Central memory CD4-positive, alpha-beta T cell (primary cell): ENCODE data around the gene ECM1.

ENCODE experiments used
- DNase-seq: peaks from one replicate; pipeline ENCODE4 v3.0.0; 2022

ECM1 gene

DNA sequence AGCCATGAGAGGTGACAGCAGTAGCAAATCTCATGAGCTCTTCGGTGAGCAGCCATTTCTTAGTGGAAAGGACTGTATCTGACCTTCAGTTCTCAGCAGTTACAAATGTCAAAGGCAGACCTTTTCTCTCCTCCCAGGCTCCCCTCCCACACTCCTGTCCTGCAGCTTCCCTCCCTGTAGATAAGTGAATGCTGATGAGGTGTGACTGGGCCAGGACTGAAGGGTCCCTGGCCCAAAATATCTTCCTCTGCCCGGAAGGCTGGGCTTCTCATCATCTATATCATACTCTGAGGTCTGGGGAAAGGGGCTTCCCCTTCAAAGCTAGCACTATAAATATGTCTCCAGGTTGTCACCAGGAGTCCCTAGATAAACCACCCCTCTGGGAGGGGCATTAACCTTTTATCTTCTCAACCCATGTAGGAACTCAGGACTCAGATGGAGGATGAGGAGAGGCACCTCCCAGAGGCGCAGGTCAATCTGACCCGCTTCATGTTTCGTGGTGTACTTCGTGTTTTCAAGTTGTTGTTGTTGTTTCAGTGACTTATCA lies 37.6 kb downstream of the ECM1 start:
- DNase-seq = no peak

DNA sequence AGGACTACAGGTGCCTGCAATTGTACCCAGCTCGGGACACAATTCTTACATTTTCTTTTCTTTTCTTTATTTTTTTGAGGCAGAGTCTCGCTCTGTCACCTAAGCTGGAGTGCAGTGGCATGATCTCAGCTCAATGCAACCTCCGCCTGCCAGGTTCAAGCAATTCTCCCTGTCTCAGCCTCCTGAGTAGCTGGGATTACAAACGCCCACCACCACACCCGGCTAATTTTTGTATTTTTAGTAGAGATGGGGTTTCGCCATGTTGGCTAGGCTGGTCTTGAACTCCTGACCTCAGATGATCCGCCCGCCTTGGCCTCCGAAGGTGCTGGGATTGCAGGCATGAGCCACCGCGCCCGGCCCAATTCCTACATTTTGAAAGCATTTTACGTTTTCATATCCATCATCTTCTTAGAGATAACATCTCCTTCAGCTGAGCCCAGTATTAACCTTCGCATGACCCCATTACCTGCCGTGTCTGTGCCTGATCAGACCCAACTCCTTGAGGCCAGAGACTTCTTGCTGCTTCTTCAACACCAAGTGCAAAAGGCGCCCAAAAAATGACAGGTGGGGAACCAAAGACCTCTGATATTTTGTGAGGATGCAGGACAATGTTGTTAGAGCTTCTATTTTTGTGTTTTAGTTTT lies 38.5 kb downstream of the ECM1 start:
- no peak for DNase-seq

DNA sequence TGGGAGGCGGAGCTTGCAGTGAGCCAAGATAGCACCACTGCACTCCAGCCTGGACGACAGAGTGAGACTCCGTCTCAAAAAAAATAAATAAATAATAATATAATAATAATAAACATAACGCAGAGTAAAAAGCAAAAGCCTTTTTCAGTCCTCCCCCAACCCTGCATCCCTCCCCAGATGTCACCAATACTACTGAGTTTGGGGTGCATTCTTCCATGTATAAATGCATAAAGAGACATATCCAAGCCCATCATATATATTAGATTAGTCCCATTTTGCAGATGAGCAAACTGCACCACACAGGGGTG lies 40.4 kb downstream of the ECM1 start:
- no peak for DNase-seq

DNA sequence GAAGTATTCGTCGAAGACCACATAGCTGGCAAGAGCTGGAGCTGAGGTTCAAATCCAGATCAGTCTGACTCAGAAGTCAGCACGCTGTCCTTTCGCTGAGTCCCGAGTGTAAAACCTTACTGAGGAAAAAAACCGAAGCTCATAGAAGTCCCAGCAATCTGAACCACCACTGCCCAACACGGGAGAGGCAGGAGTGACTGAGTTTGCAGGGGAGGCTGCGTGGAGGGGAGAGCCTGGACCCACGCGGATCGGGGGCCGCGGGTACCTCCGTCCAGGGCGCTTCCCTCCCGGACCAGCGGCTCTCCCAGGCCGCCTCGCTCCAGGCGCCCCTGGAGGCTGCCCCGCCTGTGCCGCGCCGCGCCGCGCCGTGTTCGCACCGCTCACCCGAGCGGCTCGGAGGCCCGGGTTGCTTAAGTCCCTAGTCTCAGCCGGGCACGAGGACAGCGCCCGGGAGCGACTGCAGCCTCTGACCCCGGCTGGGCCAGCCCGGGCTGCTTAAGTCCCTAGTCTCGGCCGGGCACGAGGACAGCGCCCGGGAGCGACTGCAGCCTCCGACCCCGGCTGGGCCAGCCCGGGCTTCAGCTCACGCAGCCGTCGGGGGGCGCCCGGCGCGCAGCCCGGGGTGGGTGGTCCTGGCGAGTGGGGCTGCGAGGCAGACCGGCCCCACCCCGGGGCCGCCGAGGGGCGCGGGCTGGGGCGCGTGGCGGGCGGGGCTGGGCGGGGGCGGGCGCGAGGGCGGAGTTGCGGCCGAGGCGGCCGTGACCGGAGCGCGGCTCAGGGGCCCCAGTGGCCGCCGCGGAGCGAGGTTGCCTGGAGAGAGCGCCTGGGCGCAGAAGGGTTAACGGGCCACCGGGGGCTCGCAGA lies 41.0 kb downstream of the ECM1 start, which contains the start of gene ADAMTSL4:
TSS of gene ADAMTSL4 (plus strand) at position 777 of the 864 bp plus-strand sequence. CDS start 2,881 bp downstream, outside the sequence.
- no peak for DNase-seq

DNA sequence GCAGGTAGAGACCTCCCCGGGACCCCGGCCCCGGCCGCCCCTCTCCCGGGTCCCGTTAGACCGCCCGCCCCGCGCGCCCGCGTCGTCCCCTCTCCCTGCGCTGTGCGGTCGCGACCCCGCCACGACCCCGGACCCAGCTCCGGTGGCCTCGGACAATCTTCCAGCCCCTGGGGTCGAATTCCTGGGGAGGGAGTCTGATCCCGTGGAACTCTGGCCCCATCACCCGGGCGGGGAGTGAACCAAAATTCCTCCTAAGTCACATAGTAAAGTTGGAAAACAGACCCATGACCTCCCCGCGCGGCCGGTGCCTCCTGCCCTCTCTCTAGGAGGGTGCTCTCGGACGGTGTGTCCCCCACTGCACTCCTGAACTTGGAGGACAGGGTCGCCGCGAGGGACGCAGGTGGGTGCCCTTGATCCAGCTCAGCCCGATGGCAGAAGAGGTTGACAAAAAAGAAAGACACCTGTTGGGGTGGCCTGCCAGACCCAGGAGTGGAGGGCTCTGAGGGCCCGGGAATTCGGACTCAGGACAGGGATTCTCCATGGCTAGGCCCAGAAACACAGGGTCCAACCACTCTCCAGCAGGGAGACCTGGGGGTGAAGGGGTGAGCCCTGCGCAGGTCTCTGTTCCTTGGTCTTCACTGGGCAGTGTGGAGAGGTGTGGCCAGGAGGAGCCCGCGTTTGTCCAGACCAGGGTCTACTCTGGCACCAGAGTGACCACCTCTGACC lies 41.8 kb downstream of the ECM1 start:
- no peak for DNase-seq

DNA sequence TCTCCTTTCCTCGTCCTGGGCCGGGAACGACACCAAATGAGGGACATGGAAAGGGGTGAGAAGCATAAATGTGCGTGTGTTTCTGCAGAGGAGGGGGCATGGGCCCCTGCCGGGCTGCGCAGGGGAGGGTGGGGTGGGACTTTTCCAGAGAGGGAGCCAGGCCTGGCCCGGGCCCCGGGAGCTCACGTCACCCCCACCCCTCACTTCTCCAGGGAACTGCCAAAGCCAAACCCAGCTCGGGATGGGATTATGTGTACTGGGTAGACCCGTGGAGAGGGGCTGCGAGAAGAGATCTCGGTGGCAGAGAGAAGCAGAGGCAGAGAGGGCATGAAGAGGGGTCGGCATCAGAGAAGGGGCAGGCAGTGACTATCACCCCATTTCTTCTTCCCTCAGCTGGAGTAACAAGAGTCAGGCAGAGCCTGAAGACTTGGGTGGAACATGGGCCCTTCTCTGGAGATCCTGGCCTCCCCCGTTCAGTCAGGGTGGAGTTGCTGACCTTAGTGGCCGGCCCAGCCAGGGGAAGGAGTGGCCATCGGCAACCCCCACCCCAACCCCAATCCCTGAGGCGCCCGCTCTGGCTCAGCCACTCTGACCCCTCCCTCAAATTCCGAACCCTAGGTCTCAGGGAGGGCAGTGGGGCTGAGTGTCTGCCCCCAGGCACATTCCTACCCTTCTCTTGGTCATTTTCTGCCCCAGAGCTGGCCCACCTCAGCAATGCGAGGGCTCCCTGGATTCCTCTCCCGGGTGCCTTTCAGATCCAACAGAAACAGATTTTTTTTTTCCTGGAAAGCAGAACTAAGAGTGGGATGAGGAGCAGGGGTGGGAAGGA lies 42.5 kb downstream of the ECM1 start:
- DNase-seq = no peak

DNA sequence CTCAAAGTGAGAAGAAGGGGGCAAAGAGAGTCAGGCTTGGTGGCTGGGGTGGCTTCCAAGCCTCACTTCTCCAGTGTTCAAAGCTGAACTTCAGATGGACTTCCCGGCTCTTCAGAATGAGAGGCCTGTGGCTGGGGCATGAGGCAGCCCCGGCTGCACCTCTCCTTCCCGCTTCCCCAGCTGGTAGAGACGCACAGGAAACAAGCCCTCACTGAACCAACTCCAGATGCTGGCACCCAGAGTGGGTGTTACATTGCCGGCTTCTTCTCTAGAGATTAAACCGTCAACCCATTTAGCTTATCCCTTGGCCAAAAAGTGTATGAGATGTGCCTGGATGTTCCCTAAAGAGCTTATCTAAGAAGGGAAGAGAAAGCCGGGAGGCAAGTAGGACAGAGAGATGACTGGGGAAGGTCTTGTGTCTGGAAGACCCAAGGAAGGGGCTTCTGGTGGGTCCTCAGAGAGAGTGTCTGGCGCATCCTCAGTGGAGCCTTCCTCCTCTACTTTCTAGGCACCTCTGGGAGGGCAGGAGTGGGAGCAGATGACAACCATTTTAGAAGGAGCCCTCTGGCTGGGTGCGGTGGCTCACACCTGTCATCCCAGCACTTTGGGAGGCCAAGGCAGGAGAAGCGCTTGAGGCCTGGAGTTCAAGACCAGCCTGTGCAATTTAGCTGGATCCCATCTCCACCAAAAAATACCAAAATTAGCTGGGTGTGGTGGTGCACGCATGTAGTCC lies 43.3 kb downstream of the ECM1 start:
- no peak for DNase-seq

DNA sequence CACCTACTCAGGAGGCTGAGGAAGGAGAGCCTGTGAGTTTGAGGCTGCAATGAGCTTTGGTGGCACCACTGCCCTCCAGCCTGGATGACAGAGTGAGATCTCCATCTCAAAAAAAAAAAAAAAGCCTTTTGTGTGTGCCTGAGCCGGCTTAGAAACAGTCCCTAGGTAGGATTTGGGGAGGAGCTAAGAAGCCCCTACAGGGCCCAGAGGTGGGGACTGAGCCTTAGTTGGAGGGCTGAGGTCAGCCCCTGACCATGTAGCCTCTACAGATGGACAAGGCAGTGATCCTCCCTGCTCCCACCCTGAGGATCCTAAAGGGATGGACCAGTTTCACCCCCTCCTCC lies 43.8 kb downstream of the ECM1 start:
- no peak for DNase-seq

DNA sequence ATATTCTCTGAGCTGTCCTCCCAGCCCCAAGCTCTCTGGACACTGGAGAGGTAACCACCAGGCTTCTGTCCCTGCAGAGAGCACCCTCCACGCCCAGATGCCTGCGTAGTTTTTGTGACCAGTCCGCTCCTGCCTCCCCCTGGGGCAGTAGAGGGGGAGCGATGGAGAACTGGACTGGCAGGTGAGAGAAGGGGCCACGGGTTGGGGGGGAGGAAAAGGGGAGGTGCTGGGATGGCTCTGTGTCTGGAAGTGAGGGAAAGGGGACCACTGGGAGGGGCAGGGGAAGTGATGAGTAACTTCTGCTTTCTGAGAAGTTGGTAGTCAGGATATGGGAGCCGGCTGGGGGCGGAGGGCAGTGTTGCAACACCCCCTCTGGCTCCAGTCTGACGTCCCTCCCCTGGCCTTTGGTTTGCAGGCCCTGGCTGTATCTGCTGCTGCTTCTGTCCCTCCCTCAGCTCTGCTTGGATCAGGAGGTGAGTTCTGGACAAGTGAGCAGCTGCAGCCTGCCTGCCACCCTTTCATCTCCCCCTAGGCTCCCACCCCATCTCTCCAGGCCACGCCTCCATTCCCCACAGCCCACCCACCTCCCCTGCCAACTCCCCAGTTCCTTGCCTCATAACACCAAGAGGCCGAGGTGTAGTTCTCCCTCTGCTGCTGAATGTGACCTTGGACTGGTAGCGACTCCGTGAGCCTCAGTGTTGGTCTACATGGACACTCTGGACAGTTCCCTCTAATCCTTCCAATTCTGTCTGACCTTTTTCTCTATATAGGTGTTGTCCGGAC lies 44.4 kb downstream of the ECM1 start:
- no peak for DNase-seq

DNA sequence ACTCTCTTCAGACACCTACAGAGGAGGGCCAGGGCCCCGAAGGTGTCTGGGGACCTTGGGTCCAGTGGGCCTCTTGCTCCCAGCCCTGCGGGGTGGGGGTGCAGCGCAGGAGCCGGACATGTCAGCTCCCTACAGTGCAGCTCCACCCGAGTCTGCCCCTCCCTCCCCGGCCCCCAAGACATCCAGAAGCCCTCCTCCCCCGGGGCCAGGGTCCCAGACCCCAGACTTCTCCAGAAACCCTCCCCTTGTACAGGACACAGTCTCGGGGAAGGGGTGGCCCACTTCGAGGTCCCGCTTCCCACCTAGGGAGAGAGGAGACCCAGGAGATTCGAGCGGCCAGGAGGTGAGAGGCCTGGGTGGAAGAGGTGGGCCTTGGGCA lies 45.0 kb downstream of the ECM1 start:
- no peak for DNase-seq

DNA sequence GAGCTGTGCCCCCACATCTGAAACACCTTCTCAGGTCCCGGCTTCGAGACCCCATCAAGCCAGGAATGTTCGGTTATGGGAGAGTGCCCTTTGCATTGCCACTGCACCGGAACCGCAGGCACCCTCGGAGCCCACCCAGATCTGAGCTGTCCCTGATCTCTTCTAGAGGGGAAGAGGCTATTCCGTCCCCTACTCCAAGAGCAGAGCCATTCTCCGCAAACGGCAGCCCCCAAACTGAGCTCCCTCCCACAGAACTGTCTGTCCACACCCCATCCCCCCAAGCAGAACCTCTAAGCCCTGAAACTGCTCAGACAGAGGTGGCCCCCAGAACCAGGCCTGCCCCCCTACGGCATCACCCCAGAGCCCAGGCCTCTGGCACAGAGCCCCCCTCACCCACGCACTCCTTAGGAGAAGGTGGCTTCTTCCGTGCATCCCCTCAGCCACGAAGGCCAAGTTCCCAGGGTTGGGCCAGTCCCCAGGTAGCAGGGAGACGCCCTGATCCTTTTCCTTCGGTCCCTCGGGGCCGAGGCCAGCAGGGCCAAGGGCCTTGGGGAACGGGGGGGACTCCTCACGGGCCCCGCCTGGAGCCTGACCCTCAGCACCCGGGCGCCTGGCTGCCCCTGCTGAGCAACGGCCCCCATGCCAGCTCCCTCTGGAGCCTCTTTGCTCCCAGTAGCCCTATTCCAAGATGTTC lies 45.6 kb downstream of the ECM1 start:
- no peak for DNase-seq

DNA sequence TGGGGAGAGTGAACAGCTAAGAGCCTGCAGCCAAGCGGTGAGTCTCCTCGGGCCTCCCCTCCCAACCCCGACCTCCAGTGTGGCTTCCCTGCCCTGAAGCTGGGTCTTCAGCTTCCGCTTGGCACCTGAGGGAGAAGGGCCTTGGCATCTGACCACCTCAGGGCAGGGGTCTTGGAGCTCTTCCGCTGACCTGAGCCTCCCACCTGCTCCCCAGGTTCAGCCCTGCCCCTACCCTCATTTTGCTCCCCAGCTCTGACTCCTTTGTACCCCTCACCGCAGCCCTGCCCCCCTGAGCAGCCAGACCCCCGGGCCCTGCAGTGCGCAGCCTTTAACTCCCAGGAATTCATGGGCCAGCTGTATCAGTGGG lies 46.2 kb downstream of the ECM1 start:
- DNase-seq = no peak

DNA sequence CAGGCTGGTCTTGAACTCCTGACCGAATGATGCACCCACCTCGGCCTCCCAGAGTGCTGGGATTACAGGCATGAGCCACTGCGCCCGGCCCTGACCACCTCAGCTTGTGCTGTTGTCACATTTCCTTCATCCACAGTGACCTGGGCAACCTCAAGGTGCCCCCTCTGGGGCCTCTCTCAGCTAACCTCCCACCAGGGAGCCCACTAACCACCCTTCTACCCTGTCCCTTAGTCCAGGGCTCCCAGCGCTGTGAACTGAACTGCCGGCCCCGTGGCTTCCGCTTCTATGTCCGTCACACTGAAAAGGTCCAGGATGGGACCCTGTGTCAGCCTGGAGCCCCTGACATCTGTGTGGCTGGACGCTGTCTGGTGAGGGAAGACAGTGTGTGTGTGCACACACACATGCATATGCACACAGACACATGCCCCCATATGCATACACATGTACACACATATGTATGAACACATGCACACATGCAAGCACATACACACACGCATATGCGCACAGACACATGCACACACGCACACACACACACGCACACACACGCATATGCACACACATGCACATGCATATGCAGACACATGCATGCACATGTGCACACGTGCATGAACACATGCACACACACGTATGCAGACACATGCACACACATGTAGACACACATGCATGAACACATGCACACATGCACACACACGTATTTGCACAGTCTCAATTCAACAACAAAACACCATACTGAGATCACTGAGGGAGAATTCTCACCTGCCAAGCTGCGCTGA lies 47.5 kb downstream of the ECM1 start:
- no peak for DNase-seq

DNA sequence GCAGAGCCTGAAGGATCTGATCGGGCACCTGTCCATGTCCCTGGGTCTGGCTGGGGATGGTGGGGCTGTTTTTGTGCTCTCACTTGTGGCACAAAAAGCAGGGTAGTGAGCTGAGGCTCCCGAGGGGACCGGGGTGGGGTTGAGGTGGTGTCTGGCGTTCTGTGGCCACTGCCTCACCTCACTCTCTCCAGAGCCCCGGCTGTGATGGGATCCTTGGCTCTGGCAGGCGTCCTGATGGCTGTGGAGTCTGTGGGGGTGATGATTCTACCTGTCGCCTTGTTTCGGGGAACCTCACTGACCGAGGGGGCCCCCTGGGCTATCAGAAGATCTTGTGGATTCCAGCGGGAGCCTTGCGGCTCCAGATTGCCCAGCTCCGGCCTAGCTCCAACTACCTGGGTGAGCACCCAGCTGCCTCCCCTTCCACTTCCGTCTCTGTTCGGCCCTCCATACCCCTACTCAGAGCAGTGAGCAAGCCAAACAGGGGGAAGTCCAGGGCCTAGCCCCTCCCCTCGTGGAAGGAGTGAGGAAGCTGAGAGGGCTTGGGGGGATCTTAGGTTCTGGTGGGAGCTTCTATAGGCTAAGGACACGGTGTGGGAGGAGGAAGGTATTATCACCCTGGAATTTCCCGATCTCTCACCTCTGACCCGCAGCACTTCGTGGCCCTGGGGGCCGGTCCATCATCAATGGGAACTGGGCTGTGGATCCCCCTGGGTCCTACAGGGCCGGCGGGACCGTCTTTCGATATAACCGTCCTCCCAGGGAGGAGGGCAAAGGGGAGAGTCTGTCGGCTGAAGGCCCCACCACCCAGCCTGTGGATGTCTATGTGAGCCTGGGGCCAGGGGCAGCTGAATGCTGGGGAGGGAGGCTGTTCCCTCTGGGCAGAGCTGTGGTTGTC lies 48.3 kb downstream of the ECM1 start:
- DNase-seq = no peak

DNA sequence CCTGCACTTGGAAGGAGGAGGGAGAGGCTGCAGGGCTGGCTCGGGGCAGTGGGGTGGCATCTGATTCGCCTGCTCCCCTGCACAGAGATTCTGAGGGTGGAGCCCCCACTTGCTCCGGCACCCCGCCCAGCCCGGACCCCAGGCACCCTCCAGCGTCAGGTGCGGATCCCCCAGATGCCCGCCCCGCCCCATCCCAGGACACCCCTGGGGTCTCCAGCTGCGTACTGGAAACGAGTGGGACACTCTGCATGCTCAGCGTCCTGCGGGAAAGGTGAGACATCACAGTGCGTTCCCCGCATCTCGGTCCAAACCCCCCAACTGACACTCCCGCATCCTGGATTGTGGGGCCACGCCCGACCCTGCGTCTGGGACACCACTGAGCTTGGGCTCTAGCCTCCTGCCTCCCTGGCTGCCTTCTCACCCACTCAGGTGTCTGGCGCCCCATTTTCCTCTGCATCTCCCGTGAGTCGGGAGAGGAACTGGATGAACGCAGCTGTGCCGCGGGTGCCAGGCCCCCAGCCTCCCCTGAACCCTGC lies 49.2 kb downstream of the ECM1 start:
- DNase-seq = no peak

DNA sequence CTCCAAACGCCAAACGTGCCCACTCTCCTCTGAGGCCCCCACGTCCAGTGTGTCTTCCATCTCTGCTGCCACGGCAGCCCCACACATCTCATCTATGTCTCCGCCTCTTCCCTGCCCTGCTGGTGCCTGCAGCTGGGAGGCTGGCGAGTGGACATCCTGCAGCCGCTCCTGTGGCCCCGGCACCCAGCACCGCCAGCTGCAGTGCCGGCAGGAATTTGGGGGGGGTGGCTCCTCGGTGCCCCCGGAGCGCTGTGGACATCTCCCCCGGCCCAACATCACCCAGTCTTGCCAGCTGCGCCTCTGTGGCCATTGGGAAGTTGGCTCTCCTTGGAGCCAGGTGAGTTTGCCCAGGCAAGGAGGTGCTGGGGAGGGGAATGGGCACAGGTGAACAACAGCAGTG lies 49.9 kb downstream of the ECM1 start:
- no peak for DNase-seq

DNA sequence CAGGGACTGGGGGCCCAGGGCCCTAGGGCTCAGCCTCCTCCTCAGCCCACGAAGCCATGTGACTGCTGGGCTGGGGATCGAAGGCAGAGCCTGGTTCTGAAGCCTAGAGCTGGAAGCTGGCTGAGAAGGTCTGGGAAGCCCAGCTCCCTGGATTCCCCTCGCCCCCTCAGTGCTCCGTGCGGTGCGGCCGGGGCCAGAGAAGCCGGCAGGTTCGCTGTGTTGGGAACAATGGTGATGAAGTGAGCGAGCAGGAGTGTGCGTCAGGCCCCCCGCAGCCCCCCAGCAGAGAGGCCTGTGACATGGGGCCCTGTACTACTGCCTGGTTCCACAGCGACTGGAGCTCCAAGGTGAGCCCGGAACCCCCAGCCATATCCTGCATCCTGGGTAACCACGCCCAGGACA lies 50.4 kb downstream of the ECM1 start:
- no peak for DNase-seq
